Mesothelial cell of epicardium (in vitro differentiated cells): Measurements from ENCODE around the gene ANKRD11. TPM values are rescaled to one million over a fixed set of nuclear protein-coding genes. Genes with fewer than 3 reads are reported as not detected.

Source experiments
- DNase-seq, 2 experiments: peaks; one replicate each; pipeline ENCODE4 v3.0.0; 2021; ENCODE audit warnings: low spot score in 2 of 2; ENCODE audit not compliant: unreplicated experiment in 2 of 2
- H3K27ac Mint-ChIP-seq: 2 replicates; pipeline ENCODE4 v1.8.0; 2021; ENCODE audit warnings: mixed read lengths
- H3K27me3 Mint-ChIP-seq: 2 replicates; pipeline ENCODE4 v1.8.0; 2021; ENCODE audit warnings: low read depth, mixed read lengths
- H3K36me3 Mint-ChIP-seq: 2 replicates; pipeline ENCODE4 v1.8.0; 2021; ENCODE audit warnings: mixed read lengths
- H3K4me1 Mint-ChIP-seq: 2 replicates; pipeline ENCODE4 v1.8.0; 2021; ENCODE audit warnings: mixed read lengths
- H3K4me3 Mint-ChIP-seq: 2 replicates; pipeline ENCODE4 v1.8.0; 2021; ENCODE audit warnings: mild to moderate bottlenecking, moderate library complexity, mixed read lengths
- H3K9me3 Mint-ChIP-seq: 2 replicates; pipeline ENCODE4 v1.8.0; 2021; ENCODE audit warnings: mixed read lengths
- CTCF ChIP-seq: fragments of 200-600 bp; sonication (generic); IDR thresholded peaks from one replicate; pipeline ENCODE4 v1.5.0; 2021; ENCODE audit warnings: antibody characterized with exemption; ENCODE audit not compliant: unreplicated experiment
- total RNA-seq: library from RNA; stranded (reverse); gene quantifications from 3 replicates; pipeline ENCODE4 v1.2.1, GENCODE V29; 2021

The ANKRD11 gene
- total RNA-seq, 1 donor from 2014 or later = 247 TPM

- DNase-seq = no peak
- H3K36me3 Mint-ChIP-seq = peaks cover 9% of the 10 kb centered on the region
- peaks cover 22% of the 10 kb centered on the region for H3K4me1 Mint-ChIP-seq
- peak overlapping the region; percentile 56 for H3K27ac Mint-ChIP-seq
- no peaks in the 10 kb centered on the region for H3K27me3 Mint-ChIP-seq
- no peak for TF ChIP-seq CTCF
- no peak overlapping the region for H3K4me3 Mint-ChIP-seq
- H3K9me3 Mint-ChIP-seq = peaks cover 4% of the 10 kb centered on the region
These were observed 116.8 kb downstream of the ANKRD11 start for GRCh38 chr16:89373355-89374110.

GRCh38 chr16:89371968-89372634 lies 118.3 kb downstream of the ANKRD11 start:
- no peak for TF ChIP-seq CTCF
- Mint-ChIP-seq H3K36me3 (peaks cover 9% of the 10 kb centered on the region), H3K4me3 (no peak overlapping the region), H3K27ac (no peak overlapping the region), H3K9me3 (peaks cover 4% of the 10 kb centered on the region), H3K4me1 (peaks cover 24% of the 10 kb centered on the region), H3K27me3 (no peaks in the 10 kb centered on the region)
- no peak for DNase-seq

GRCh38 chr16:89371386-89371785 lies 119.0 kb downstream of the ANKRD11 start:
- no peaks in the 10 kb centered on the region for H3K27me3 Mint-ChIP-seq
- DNase-seq = no peak
- TF ChIP-seq CTCF = no peak

GRCh38 chr16:89370601-89371000 lies 119.8 kb downstream of the ANKRD11 start:
- peaks cover 28% of the 10 kb centered on the region for H3K4me1 Mint-ChIP-seq
- H3K4me3 Mint-ChIP-seq = no peak overlapping the region
- H3K27ac Mint-ChIP-seq = peak overlapping the region; percentile 92
- no peaks in the 10 kb centered on the region for H3K27me3 Mint-ChIP-seq
- H3K9me3 Mint-ChIP-seq = no peaks in the 10 kb centered on the region
- H3K36me3 Mint-ChIP-seq = peaks cover 3% of the 10 kb centered on the region
- no peak for DNase-seq
- no peak for TF ChIP-seq CTCF

More at GRCh38 chr16:89371386-89371785, 119.0 kb downstream of the ANKRD11 start:
- H3K9me3 Mint-ChIP-seq = peaks cover 4% of the 10 kb centered on the region
- H3K27ac Mint-ChIP-seq = no peak overlapping the region
- peaks cover 27% of the 10 kb centered on the region for H3K4me1 Mint-ChIP-seq
- H3K36me3 Mint-ChIP-seq = peaks cover 9% of the 10 kb centered on the region
- no peak overlapping the region for H3K4me3 Mint-ChIP-seq

- Mint-ChIP-seq H3K27me3 (no peaks in the 10 kb centered on the region), H3K36me3 (peaks cover 3% of the 10 kb centered on the region), H3K4me3 (no peak overlapping the region), H3K9me3 (no peaks in the 10 kb centered on the region), H3K4me1 (peaks cover 29% of the 10 kb centered on the region), H3K27ac (peak overlapping the region; percentile 92)
- DNase-seq = no peak
- no peak for TF ChIP-seq CTCF
These were observed 120.3 kb downstream of the ANKRD11 start for GRCh38 chr16:89370081-89370511.
